WTC11 (cell line): ENCODE results near the gene MAML2. TPM values are rescaled to one million over a fixed set of nuclear protein-coding genes. Genes with fewer than 3 reads are reported as not detected.

Source experiments
- ATAC-seq: fragments of 200-7000 bp; cut with Tn5 transposase; 2 replicates; pipeline ENCODE4 v1.10.0; 2021; ENCODE audit warnings: mild to moderate bottlenecking, moderate library complexity
- CTCF ChIA-PET: fragments of 300-600 bp; sonication (Branson Sonifier 250); formaldehyde crosslinking; loops from one replicate; lab custom pipeline; 2021; ENCODE audit warnings: antibody characterized with exemption; lab: Charles Lee
- POLR2A ChIA-PET: fragments of 350-600 bp; sonication (Branson Sonifier 250); formaldehyde crosslinking; loops from one replicate; lab custom pipeline; 2021; ENCODE audit warnings: antibody characterized with exemption; lab: Charles Lee
- DNase-seq: peaks from one replicate; pipeline ENCODE4 v3.0.0; 2021; ENCODE audit warnings: low spot score
- H3K27ac Mint-ChIP-seq: 2 replicates; pipeline ENCODE4 v1.8.0; 2021; ENCODE audit warnings: mixed read lengths
- H3K27me3 Mint-ChIP-seq: 2 replicates; pipeline ENCODE4 v1.8.0; 2021; ENCODE audit warnings: low read depth, mild to moderate bottlenecking, moderate library complexity, mixed read lengths
- H3K36me3 Mint-ChIP-seq: 2 replicates; pipeline ENCODE4 v1.8.0; 2021; ENCODE audit warnings: mixed read lengths
- H3K4me1 Mint-ChIP-seq: 2 replicates; pipeline ENCODE4 v1.8.0; 2022; ENCODE audit warnings: mixed read lengths
- H3K4me3 Mint-ChIP-seq: 2 replicates; pipeline ENCODE4 v1.8.0; 2021; ENCODE audit warnings: mild to moderate bottlenecking, moderate library complexity, mixed read lengths
- H3K9me3 Mint-ChIP-seq: 2 replicates; pipeline ENCODE4 v1.8.0; 2021; ENCODE audit warnings: mixed read lengths
- ATF3 ChIP-seq: sonication (generic); formaldehyde crosslinking; conservative IDR thresholded peaks from 2 replicates; pipeline ENCODE4 v1.8.1; 2022; ENCODE audit warnings: mild to moderate bottlenecking, missing genetic modification reagents
- ATF6 ChIP-seq: sonication (generic); formaldehyde crosslinking; IDR thresholded peaks from 2 replicates; pipeline ENCODE4 v1.8.1; 2023; ENCODE audit warnings: mild to moderate bottlenecking, missing genetic modification reagents
- EMX1 ChIP-seq: fragments of 250-450 bp; sonication (Bioruptor Pico); IDR thresholded peaks from 2 replicates; pipeline ENCODE4 v1.8.0; 2021; ENCODE audit warnings: mild to moderate bottlenecking
- FOXP4 ChIP-seq: sonication (generic); formaldehyde crosslinking; IDR thresholded peaks from 2 replicates; pipeline ENCODE4 v1.8.0; 2022; ENCODE audit warnings: mild to moderate bottlenecking, missing genetic modification reagents
- MLX ChIP-seq: sonication (generic); formaldehyde crosslinking; IDR thresholded peaks from 2 replicates; pipeline ENCODE4 v1.8.1; 2023; ENCODE audit warnings: mild to moderate bottlenecking, missing genetic modification reagents, moderate library complexity
- MXD4 ChIP-seq: fragments of 250-450 bp; sonication (Bioruptor Pico); IDR thresholded peaks from 2 replicates; pipeline ENCODE4 v1.8.0; 2021; ENCODE audit warnings: mild to moderate bottlenecking, moderate library complexity, borderline replicate concordance
- MYBL2 ChIP-seq: sonication (generic); formaldehyde crosslinking; IDR thresholded peaks from 2 replicates; pipeline ENCODE4 v1.8.1; 2023; ENCODE audit warnings: mild to moderate bottlenecking, moderate library complexity, missing genetic modification reagents
- NFATC4 ChIP-seq: fragments of 250-450 bp; sonication (Bioruptor Pico); IDR thresholded peaks from 2 replicates; pipeline ENCODE4 v1.9.0; 2021; ENCODE audit warnings: mild to moderate bottlenecking
- NFYB ChIP-seq: sonication (generic); formaldehyde crosslinking; conservative IDR thresholded peaks from 2 replicates; pipeline ENCODE4 v1.8.0; 2022; ENCODE audit warnings: low read depth, missing genetic modification reagents
- NR2C2 ChIP-seq: sonication (generic); formaldehyde crosslinking; IDR thresholded peaks from 2 replicates; pipeline ENCODE4 v1.8.0; 2022; ENCODE audit warnings: mild to moderate bottlenecking, missing genetic modification reagents
- OVOL2 ChIP-seq: fragments of 250-450 bp; sonication (Bioruptor Pico); IDR thresholded peaks from 2 replicates; pipeline ENCODE4 v1.9.0; 2021; ENCODE audit warnings: mild to moderate bottlenecking, borderline replicate concordance
- STAT6 ChIP-seq: sonication (generic); formaldehyde crosslinking; conservative IDR thresholded peaks from 2 replicates; pipeline ENCODE4 v1.8.1; 2023; ENCODE audit warnings: mild to moderate bottlenecking, low read depth, missing genetic modification reagents, moderate library complexity
- TP53 ChIP-seq: sonication (generic); formaldehyde crosslinking; IDR thresholded peaks from 2 replicates; pipeline ENCODE4 v1.8.1; 2023; ENCODE audit warnings: mild to moderate bottlenecking, missing genetic modification reagents
- ZBTB21 ChIP-seq: sonication (generic); formaldehyde crosslinking; IDR thresholded peaks from 2 replicates; pipeline ENCODE4 v1.8.1; 2023; ENCODE audit warnings: mild to moderate bottlenecking, missing genetic modification reagents, borderline replicate concordance
- ZNF121 ChIP-seq: sonication (generic); formaldehyde crosslinking; IDR thresholded peaks from 2 replicates; pipeline ENCODE4 v1.8.0; 2023; ENCODE audit warnings: missing genetic modification reagents
- ZNF263 ChIP-seq: sonication (generic); formaldehyde crosslinking; IDR thresholded peaks from 2 replicates; pipeline ENCODE4 v1.8.1; 2022; ENCODE audit warnings: low read depth, mild to moderate bottlenecking, moderate library complexity, missing genetic modification reagents
- ZNF396 ChIP-seq: fragments of 250-450 bp; sonication (Bioruptor Pico); IDR thresholded peaks from 2 replicates; pipeline ENCODE4 v1.8.0; 2021; ENCODE audit warnings: mild to moderate bottlenecking, moderate library complexity, borderline replicate concordance
- ZNF423 ChIP-seq: fragments of 250-450 bp; sonication (Bioruptor Pico); IDR thresholded peaks from 2 replicates; pipeline ENCODE4 v2.1.2; 2022; ENCODE audit warnings: mild to moderate bottlenecking, moderate library complexity
- ZNF532 ChIP-seq: fragments of 250-450 bp; sonication (Bioruptor Pico); IDR thresholded peaks from 2 replicates; pipeline ENCODE4 v1.9.0; 2021; ENCODE audit warnings: mild to moderate bottlenecking, borderline replicate concordance
- ZNF671 ChIP-seq: fragments of 250-450 bp; sonication (Bioruptor Pico); IDR thresholded peaks from 2 replicates; pipeline ENCODE4 v1.8.0; 2021; ENCODE audit warnings: mild to moderate bottlenecking
- ZSCAN18 ChIP-seq: fragments of 250-450 bp; sonication (Bioruptor Pico); IDR thresholded peaks from 2 replicates; pipeline ENCODE4 v2.1.2; 2022; ENCODE audit warnings: mild to moderate bottlenecking, moderate library complexity
- total RNA-seq: library from RNA; stranded (reverse); gene quantifications from 3 replicates; pipeline ENCODE4 v1.2.3, GENCODE V29; 2021

MAML2 gene
- total RNA-seq, 1 experiment from 2014 or later = 8.1 TPM

- DNase-seq (no peak), ATAC-seq (no peak)
- H3K4me3 Mint-ChIP-seq = no peak overlapping the region
- TF ChIP-seq TP53 (CRISPR knock-in tag) (no peak), FOXP4 (CRISPR knock-in tag) (no peak), MLX (CRISPR knock-in tag) (no peak), ATF6 (CRISPR knock-in tag) (no peak), ZBTB21 (no peak), ZNF263 (CRISPR knock-in tag) (no peak), ZNF396 (CRISPR knock-in tag) (no peak)
- CTCF ChIA-PET = interaction anchor here (0.9 kb wide), 1 partner anchor 85 kb away, joined by 4 read pairs; no protein-coding TSS in a partner anchor
- no peaks in the 10 kb centered on the region for H3K9me3 Mint-ChIP-seq
- H3K4me1 Mint-ChIP-seq = peaks cover 13% of the 10 kb centered on the region
- no peaks in the 10 kb centered on the region for H3K36me3 Mint-ChIP-seq
- POLR2A ChIA-PET = no interaction called here
- H3K27ac Mint-ChIP-seq = no peak overlapping the region
- no peaks in the 10 kb centered on the region for H3K27me3 Mint-ChIP-seq
Observed at GRCh38 chr11:96126917-96127595, 215.9 kb downstream of the MAML2 start.

- ChIA-PET POLR2A (no interaction called here), CTCF (no interaction called here)
- DNase-seq = no peak
- no peak overlapping the region for H3K27ac Mint-ChIP-seq
- peaks cover 15% of the 10 kb centered on the region for H3K4me1 Mint-ChIP-seq
- no peaks in the 10 kb centered on the region for H3K36me3 Mint-ChIP-seq
- no peak overlapping the region for H3K4me3 Mint-ChIP-seq
- no peaks in the 10 kb centered on the region for H3K9me3 Mint-ChIP-seq
- no peak for ATAC-seq
- H3K27me3 Mint-ChIP-seq = no peaks in the 10 kb centered on the region
- no peak for TF ChIP-seq NFYB
- no peak for TF ChIP-seq NFATC4 (CRISPR knock-in tag)
- no peak for TF ChIP-seq OVOL2 (CRISPR knock-in tag)
- TF ChIP-seq NR2C2 = no peak
- TF ChIP-seq STAT6 (CRISPR knock-in tag) = no peak
- no peak for TF ChIP-seq ATF3 (CRISPR knock-in tag)
- no peak for TF ChIP-seq ZNF532
- TF ChIP-seq EMX1 (CRISPR knock-in tag) = no peak
- TF ChIP-seq ZNF671 (CRISPR knock-in tag) = no peak
- no peak for TF ChIP-seq MYBL2 (CRISPR knock-in tag)
- TF ChIP-seq ZSCAN18 = no peak
- no peak for TF ChIP-seq ZNF423 (CRISPR knock-in tag)
- no peak for TF ChIP-seq ZNF121 (CRISPR knock-in tag)
- TF ChIP-seq MLX (CRISPR knock-in tag) = no peak
- no peak for TF ChIP-seq MXD4 (CRISPR knock-in tag)
Observed at GRCh38 chr11:96125400-96125799, 217.6 kb downstream of the MAML2 start.
